Measurements from ENCODE around the gene DTX3L. TPM values are rescaled to one million over a fixed set of nuclear protein-coding genes. Genes with fewer than 3 reads are reported as not detected.

Gene DTX3L
- total and polyA plus RNA-seq, 2 of the 8 experiments (the other 6 are each of a cell fraction or from before 2014, with no cell fraction given): 1.7 to 11.3 TPM

GRCh38 chr3:122523317-122523716 is 40.8 kb upstream of the DTX3L start:
- 85% methylated on average over 8 of the region's 11 CpGs; no CpG with 5 or more reads in 1 of the 2 experiments for WGBS, 2 experiments (ENCODE audit: extremely low coverage in 1 of 2, insufficient coverage in 1 of 2, insufficient read length in 1 of 2, insufficient replicate concordance in 2 of 2, low coverage in 1 of 2, low lambda C conversion rate in 2 of 2, missing lambda C conversion rate in 1 of 2)

More at GRCh38 chr3:122523317-122523716, 40.8 kb upstream of the DTX3L start:
- DNase-seq (ENCODE audit: low read depth in 1 of 2, low spot score in 2 of 2) (no peak), FAIRE-seq (no peak)
- H3K23ac ChIP-seq (ENCODE audit: insufficient read length): no peak overlapping the region
- no peak overlapping the region for H2BK120ac ChIP-seq (replicated peaks; ENCODE audit: low read depth, low read length)
- no peak overlapping the region for H2AFZ ChIP-seq (ENCODE audit: low read length)
- no peak overlapping the region for H3K4me3 ChIP-seq (ENCODE audit: extremely low read depth in 1 of 4, insufficient read depth in 2 of 4, low read depth in 3 of 4, low read length in 4 of 4)
- no peaks in the 10 kb centered on the region for H3K23me2 ChIP-seq (ENCODE audit: low read depth, low read length)
- no peak overlapping the region for H2BK20ac ChIP-seq (ENCODE audit: low read length)
- H3K79me2 ChIP-seq (ENCODE audit: control insufficient read depth in 1 of 2, insufficient read depth in 2 of 2, low read length in 2 of 2): no peaks in the 10 kb centered on the region
- H3K4me1 ChIP-seq (replicated peaks in 1 of 4; ENCODE audit: control insufficient read depth in 3 of 4, insufficient read depth in 4 of 4, low read length in 3 of 4): no peaks in the 10 kb centered on the region
- no peaks in the 10 kb centered on the region for H3K9me3 ChIP-seq (ENCODE audit: insufficient read depth in 2 of 2, low read depth in 1 of 2, low read length in 1 of 2)
- H3K79me1 ChIP-seq (ENCODE audit: low read depth, low read length): no peaks in the 10 kb centered on the region
- TF ChIP-seq KDM4A (IDR thresholded peaks at IDR 0.05; ENCODE audit: low read depth, low read length, severe bottlenecking) (no peak), BCL11A (IDR thresholded peaks at IDR 0.05; ENCODE audit: low read depth in 2 of 2, low read length in 2 of 2) (no peak), MAFK (IDR thresholded peaks at IDR 0.05; ENCODE audit: low read depth, low read length) (no peak), SP4 (IDR thresholded peaks at IDR 0.05; ENCODE audit: low read length) (no peak), SUZ12 (IDR thresholded peaks at IDR 0.05; ENCODE audit: low read length) (no peak), SIRT6 (IDR thresholded peaks at IDR 0.05; ENCODE audit: low read length) (no peak), ASH2L (IDR thresholded peaks at IDR 0.05; ENCODE audit: low read length) (no peak), RFX5 (IDR thresholded peaks at IDR 0.05; ENCODE audit: borderline replicate concordance, low read depth, low read length) (no peak), KDM5A (IDR thresholded peaks at IDR 0.05; ENCODE audit: low read length) (no peak), ZNF274 (IDR thresholded peaks at IDR 0.05; ENCODE audit: borderline replicate concordance, extremely low read depth, low read length) (no peak), KDM1A (IDR thresholded peaks at IDR 0.05; ENCODE audit: borderline replicate concordance, low read length) (no peak), PHF8 (conservative IDR thresholded peaks at IDR 0.05; ENCODE audit: low read depth, low read length) (no peak), RAD21 (IDR thresholded peaks at IDR 0.05 in 1 of 2, conservative IDR thresholded peaks at IDR 0.05 in 1 of 2; ENCODE audit: low read depth in 2 of 2, low read length in 2 of 2) (no peak)
- no peak overlapping the region for H3K18ac ChIP-seq (ENCODE audit: extremely low read depth, low read length)
- H4K91ac ChIP-seq (replicated peaks; ENCODE audit: insufficient read length, low read length): no peak overlapping the region
- H3K14ac ChIP-seq (ENCODE audit: insufficient read length): no peak overlapping the region
- ChIA-PET POLR2A (ENCODE audit: partially characterized antibody) (no interaction called here), CTCF (ENCODE audit: partially characterized antibody) (interaction anchor here (1.4 kb wide), 1 partner anchor 156 kb away, joined by 3 read pairs; no protein-coding TSS in a partner anchor)
- H3K9ac ChIP-seq (replicated peaks in 1 of 4; ENCODE audit: extremely low read depth in 1 of 4, low read depth in 3 of 4, low read length in 3 of 4): no peak overlapping the region
- H2BK5ac ChIP-seq (ENCODE audit: low read depth, low read length): no peak overlapping the region
- H4K5ac ChIP-seq (ENCODE audit: insufficient read length, low read depth, low read length): no peak overlapping the region
- no peak overlapping the region for H4K8ac ChIP-seq (ENCODE audit: extremely low read depth, insufficient read depth, low read length)
- no peaks in the 10 kb centered on the region for H3K36me3 ChIP-seq (ENCODE audit: control insufficient read depth in 2 of 4, insufficient read depth in 4 of 4, low read length in 3 of 4)
- H3K56ac ChIP-seq (replicated peaks; ENCODE audit: insufficient read length, low read depth, low read length): no peak overlapping the region
- no peak overlapping the region for H2BK12ac ChIP-seq (ENCODE audit: low read depth, low read length)
- H3K4me2 ChIP-seq (ENCODE audit: insufficient read depth in 1 of 2, low read depth in 2 of 2, low read length in 2 of 2): no peak overlapping the region
- no peaks in the 10 kb centered on the region for H3K27me3 ChIP-seq (replicated peaks in 1 of 4; ENCODE audit: control insufficient read depth in 3 of 4, extremely low read depth in 1 of 4, insufficient read depth in 3 of 4, low read length in 3 of 4)
- no peak overlapping the region for H3K4ac ChIP-seq (replicated peaks; ENCODE audit: insufficient read length, low read depth, low read length)
- no peak overlapping the region for H2BK15ac ChIP-seq (ENCODE audit: low read length)
- no peak overlapping the region for H2AK5ac ChIP-seq (ENCODE audit: low read depth, low read length)
- H4K20me1 ChIP-seq (replicated peaks in 1 of 2; ENCODE audit: control insufficient read depth in 1 of 2, insufficient read depth in 2 of 2, low read length in 2 of 2): no peaks in the 10 kb centered on the region
- no peak overlapping the region for H3K27ac ChIP-seq (ENCODE audit: low read depth, low read length)
